Tibial artery (tissue), 4 donors: ENCODE data around the gene TOMM40L.

ENCODE experiments used
- DNase-seq, 2 donors: peaks; one replicate each; pipeline ENCODE4 v3.0.0-alpha.2; 2019
- H3K27ac ChIP-seq, 2 donors: fragments of 200-600 bp; sonication (generic) in 1 of 2; 1 replicate in 1 of 2; 2 replicates in 1 of 2; pipeline ENCODE4 v1.5.1; 2018 to 2019; ENCODE audit warnings: mild to moderate bottlenecking in 1 of 2
- H3K27me3 ChIP-seq, 2 donors: fragments of 200-600 bp; sonication (generic) in 1 of 2; one replicate each; pipeline versions ENCODE4 v1.5.1 to v1.6.0; 2016 to 2019
- H3K36me3 ChIP-seq, 3 donors: fragments of 200-600 bp; sonication (generic) in 2 of 3; one replicate each; pipeline ENCODE4 v1.5.1; 2016 to 2019; ENCODE audit warnings: mild to moderate bottlenecking in 2 of 3
- H3K4me1 ChIP-seq, 4 donors: fragments of 200-600 bp; sonication (generic) in 2 of 4; 1 replicate in 3 of 4; 2 replicates in 1 of 4; pipeline ENCODE4 v1.5.1; 2016 to 2019
- H3K4me3 ChIP-seq, 2 donors: fragments of 200-600 bp; sonication (generic) in 1 of 2; 1 replicate in 1 of 2; 2 replicates in 1 of 2; pipeline ENCODE4 v1.5.1; 2018 to 2019; ENCODE audit warnings: mild to moderate bottlenecking in 2 of 2
- H3K9me3 ChIP-seq, 3 donors: fragments of 200-600 bp; sonication (generic) in 1 of 3; one replicate each; pipeline ENCODE4 v1.5.1; 2016 to 2019
- CTCF ChIP-seq, 2 experiments: fragments of 200-600 bp in 1 of 2; fragments of 450-650 bp in 1 of 2; IDR thresholded peaks; one replicate each; pipeline ENCODE4 v1.5.1; 2017 to 2019; ENCODE audit warnings: antibody characterized with exemption in 2 of 2, mild to moderate bottlenecking in 1 of 2, moderate library complexity in 1 of 2
- intact Hi-C: fragments of 100-400 bp; cut with DNase I; formaldehyde crosslinking; loops from one replicate; pipeline ENCODE4 v1.15.0; 2023; ENCODE audit warnings: low total_unique reads

TOMM40L gene

GRCh38 chr1:161261261-161262235 lies 35.7 kb downstream of the TOMM40L start:
- peaks cover 0 to 65% of the 10 kb centered on the region in 2 donors for H3K27me3 ChIP-seq
- no peak overlapping the region for H3K4me3 ChIP-seq
- peaks cover 0 to 10% (median 6%) of the 10 kb centered on the region in 4 donors for H3K4me1 ChIP-seq
- no peak overlapping the region for H3K27ac ChIP-seq
- no peaks in the 10 kb centered on the region for H3K36me3 ChIP-seq
- intact Hi-C loops, result no loop called here
- H3K9me3 ChIP-seq, result peaks cover 0 to 11% (median 10%) of the 10 kb centered on the region in 3 donors
- TF ChIP-seq CTCF (IDR thresholded peaks at IDR 0.05), result no peak
- DNase-seq, result no peak

GRCh38 chr1:161265305-161265704 lies 39.4 kb downstream of the TOMM40L start:
- intact Hi-C loops, result no loop called here
- TF ChIP-seq CTCF (IDR thresholded peaks at IDR 0.05), result no peak
- Histone ChIP-seq H3K9me3 (no peaks in the 10 kb centered on the region), H3K27ac (no peak overlapping the region), H3K4me1 (no peaks in the 10 kb centered on the region), H3K36me3 (no peaks in the 10 kb centered on the region), H3K27me3 (peaks cover 0 to 28% of the 10 kb centered on the region in 2 donors), H3K4me3 (no peak overlapping the region)
- DNase-seq, result no peak

- H3K36me3 ChIP-seq, result no peaks in the 10 kb centered on the region
- no peak overlapping the region for H3K27ac ChIP-seq
- TF ChIP-seq CTCF (IDR thresholded peaks at IDR 0.05), result no peak
- H3K4me3 ChIP-seq, result no peak overlapping the region
- peaks cover 0 to 19% of the 10 kb centered on the region in 2 donors for H3K27me3 ChIP-seq
- intact Hi-C loops, result no loop called here
- no peak for DNase-seq
- H3K4me1 ChIP-seq, result no peaks in the 10 kb centered on the region
- H3K9me3 ChIP-seq, result no peaks in the 10 kb centered on the region
Measured at GRCh38 chr1:161266202-161266601, 40.3 kb downstream of the TOMM40L start.

GRCh38 chr1:161266836-161267235 lies 41.0 kb downstream of the TOMM40L start:
- Histone ChIP-seq H3K27me3 (peaks cover 0 to 13% of the 10 kb centered on the region in 2 donors), H3K4me1 (no peaks in the 10 kb centered on the region), H3K4me3 (no peak overlapping the region), H3K9me3 (no peaks in the 10 kb centered on the region), H3K36me3 (no peaks in the 10 kb centered on the region), H3K27ac (no peak overlapping the region)
- TF ChIP-seq CTCF (IDR thresholded peaks at IDR 0.05), result no peak
- DNase-seq, result no peak
- intact Hi-C loops, result no loop called here

- intact Hi-C loops, result no loop called here
- no peaks in the 10 kb centered on the region for H3K9me3 ChIP-seq
- no peak for TF ChIP-seq CTCF (IDR thresholded peaks at IDR 0.05)
- DNase-seq, result no peak
- peaks cover 0 to 12% of the 10 kb centered on the region in 2 donors for H3K27me3 ChIP-seq
- no peaks in the 10 kb centered on the region for H3K4me1 ChIP-seq
- H3K27ac ChIP-seq, result no peak overlapping the region
- H3K36me3 ChIP-seq, result no peaks in the 10 kb centered on the region
- H3K4me3 ChIP-seq, result no peak overlapping the region
Measured at GRCh38 chr1:161267321-161267720, 41.5 kb downstream of the TOMM40L start.
